ENCODE data around the gene ARVCF. TPM values are rescaled to one million over a fixed set of nuclear protein-coding genes. Genes with fewer than 3 reads are reported as not detected.

Gene ARVCF
- total RNA-seq, 4 donors from 2014 or later: 10.7 to 21.2 (median 18.4) TPM

GRCh38 chr22:20009582-20010306 lies 6.9 kb downstream of the ARVCF start:
- no peak overlapping the region for H3K4me3 ChIP-seq
- DNase-seq: no peak
- no peak for TF ChIP-seq POLR2A (IDR thresholded peaks at IDR 0.05)
- TF ChIP-seq CTCF (IDR thresholded peaks at IDR 0.05): no peak
- no peaks in the 10 kb centered on the region for H3K36me3 ChIP-seq
- H3K4me1 ChIP-seq: peaks cover 0 to 6% (median under 1%) of the 10 kb centered on the region in 4 donors
- no peak overlapping the region for H3K27ac ChIP-seq
- H3K27me3 ChIP-seq: no peaks in the 10 kb centered on the region
- no peaks in the 10 kb centered on the region for H3K9me3 ChIP-seq

GRCh38 chr22:20009018-20009491 lies 7.6 kb downstream of the ARVCF start:
- Histone ChIP-seq H3K4me1 (peaks cover 0 to 6% (median 0%) of the 10 kb centered on the region in 4 donors), H3K27me3 (no peaks in the 10 kb centered on the region), H3K27ac (no peak overlapping the region), H3K9me3 (no peaks in the 10 kb centered on the region), H3K36me3 (no peaks in the 10 kb centered on the region), H3K4me3 (no peak overlapping the region)
- TF ChIP-seq CTCF (IDR thresholded peaks at IDR 0.05) (no peak), POLR2A (IDR thresholded peaks at IDR 0.05) (no peak)
- DNase-seq: no peak

GRCh38 chr22:20008221-20008995 lies 8.2 kb downstream of the ARVCF start:
- Histone ChIP-seq H3K27ac (no peak overlapping the region), H3K4me3 (no peak overlapping the region), H3K4me1 (peaks cover 0 to 4% (median 0%) of the 10 kb centered on the region in 4 donors), H3K36me3 (no peaks in the 10 kb centered on the region), H3K27me3 (no peaks in the 10 kb centered on the region), H3K9me3 (peaks cover 0 to 3% (median 0%) of the 10 kb centered on the region in 4 donors)
- TF ChIP-seq POLR2A (IDR thresholded peaks at IDR 0.05) (no peak), CTCF (IDR thresholded peaks at IDR 0.05) (no peak)
- DNase-seq: no peak

- Histone ChIP-seq H3K4me1 (no peaks in the 10 kb centered on the region), H3K36me3 (no peaks in the 10 kb centered on the region), H3K9me3 (peaks cover 0 to 4% (median 0%) of the 10 kb centered on the region in 4 donors), H3K27me3 (no peaks in the 10 kb centered on the region), H3K4me3 (no peak overlapping the region), H3K27ac (no peak overlapping the region)
- no peak for DNase-seq
- TF ChIP-seq POLR2A (IDR thresholded peaks at IDR 0.05) (no peak), CTCF (IDR thresholded peaks at IDR 0.05) (no peak)
Measured at GRCh38 chr22:20004464-20004863, 12.2 kb downstream of the ARVCF start.

GRCh38 chr22:20003304-20003703 lies 13.3 kb downstream of the ARVCF start:
- H3K9me3 ChIP-seq: peaks cover 0 to 4% (median 0%) of the 10 kb centered on the region in 4 donors
- TF ChIP-seq POLR2A (IDR thresholded peaks at IDR 0.05): no peak
- no peak for TF ChIP-seq CTCF (IDR thresholded peaks at IDR 0.05)
- H3K27ac ChIP-seq: no peak overlapping the region
- DNase-seq: no peak
- H3K36me3 ChIP-seq: no peaks in the 10 kb centered on the region
- no peaks in the 10 kb centered on the region for H3K27me3 ChIP-seq
- no peak overlapping the region for H3K4me3 ChIP-seq
- no peaks in the 10 kb centered on the region for H3K4me1 ChIP-seq
